ENCODE measurements around the gene CASP8AP2.
"Not testable (repeated sequence)": the region's sequence is repeated elsewhere in the genome, so short reads cannot be mapped to it uniquely, and the experiment has no call there.

CASP8AP2 gene

DNA sequence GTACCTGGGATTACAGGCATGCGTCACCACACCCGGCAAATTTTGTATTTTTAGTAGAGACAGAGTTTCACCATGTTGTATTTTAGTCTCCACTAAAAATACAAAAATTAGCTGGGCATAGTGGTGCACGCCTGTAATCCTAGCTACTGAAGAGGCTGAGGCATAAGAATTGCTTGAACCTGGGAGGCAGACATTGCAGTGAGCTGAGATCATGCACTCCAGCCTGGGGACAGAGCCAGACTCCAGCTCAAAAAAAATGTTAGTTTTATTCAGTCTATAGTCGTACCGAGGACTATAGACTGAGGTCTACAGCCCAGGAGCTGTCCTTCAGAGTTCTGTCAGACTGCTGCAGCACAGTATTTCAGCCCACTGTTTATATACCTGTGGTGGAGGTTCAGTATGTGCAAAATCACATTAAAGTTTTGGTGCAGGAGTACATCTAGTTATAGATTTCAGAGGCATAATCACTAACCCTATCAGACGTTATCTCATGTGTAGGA is 3.6 kb upstream of the CASP8AP2 start:
- TF ChIP-seq, protein P1, sequence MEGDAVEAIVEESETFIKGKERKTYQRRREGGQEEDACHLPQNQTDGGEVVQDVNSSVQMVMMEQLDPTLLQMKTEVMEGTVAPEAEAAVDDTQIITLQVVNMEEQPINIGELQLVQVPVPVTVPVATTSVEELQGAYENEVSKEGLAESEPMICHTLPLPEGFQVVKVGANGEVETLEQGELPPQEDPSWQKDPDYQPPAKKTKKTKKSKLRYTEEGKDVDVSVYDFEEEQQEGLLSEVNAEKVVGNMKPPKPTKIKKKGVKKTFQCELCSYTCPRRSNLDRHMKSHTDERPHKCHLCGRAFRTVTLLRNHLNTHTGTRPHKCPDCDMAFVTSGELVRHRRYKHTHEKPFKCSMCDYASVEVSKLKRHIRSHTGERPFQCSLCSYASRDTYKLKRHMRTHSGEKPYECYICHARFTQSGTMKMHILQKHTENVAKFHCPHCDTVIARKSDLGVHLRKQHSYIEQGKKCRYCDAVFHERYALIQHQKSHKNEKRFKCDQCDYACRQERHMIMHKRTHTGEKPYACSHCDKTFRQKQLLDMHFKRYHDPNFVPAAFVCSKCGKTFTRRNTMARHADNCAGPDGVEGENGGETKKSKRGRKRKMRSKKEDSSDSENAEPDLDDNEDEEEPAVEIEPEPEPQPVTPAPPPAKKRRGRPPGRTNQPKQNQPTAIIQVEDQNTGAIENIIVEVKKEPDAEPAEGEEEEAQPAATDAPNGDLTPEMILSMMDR (IDR thresholded peaks at IDR 0.05; ENCODE audit: extremely low read depth, missing control alignments): no peak
- no peak for DNase-seq (ENCODE audit: low spot score)

DNA sequence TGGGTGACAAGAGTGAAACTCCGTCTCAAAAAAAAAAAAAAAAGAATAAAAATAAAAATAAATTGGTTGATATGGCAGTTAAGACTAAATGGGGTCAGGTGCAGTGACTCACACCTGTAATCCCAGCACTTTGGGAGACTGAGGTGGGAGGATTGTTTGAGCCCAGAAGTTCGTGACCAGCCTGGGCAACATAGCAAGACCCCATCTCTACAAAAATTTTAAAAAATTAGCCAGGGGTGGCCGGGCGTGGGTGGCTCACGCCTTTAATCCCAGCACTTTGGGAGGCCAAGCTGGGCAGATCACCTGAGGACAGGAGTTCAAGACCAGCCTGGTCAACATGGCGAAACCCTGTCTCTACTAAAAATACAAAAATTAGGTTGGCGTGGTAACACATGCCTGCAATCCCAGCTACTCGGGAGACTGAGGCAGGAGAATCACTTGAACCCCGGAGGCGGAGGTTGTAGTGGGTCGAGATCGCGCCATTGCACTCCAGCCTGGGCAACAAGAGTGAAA is 1.1 kb upstream of the CASP8AP2 start:
- not testable (repeated sequence) for DNase-seq (ENCODE audit: low spot score)

DNA sequence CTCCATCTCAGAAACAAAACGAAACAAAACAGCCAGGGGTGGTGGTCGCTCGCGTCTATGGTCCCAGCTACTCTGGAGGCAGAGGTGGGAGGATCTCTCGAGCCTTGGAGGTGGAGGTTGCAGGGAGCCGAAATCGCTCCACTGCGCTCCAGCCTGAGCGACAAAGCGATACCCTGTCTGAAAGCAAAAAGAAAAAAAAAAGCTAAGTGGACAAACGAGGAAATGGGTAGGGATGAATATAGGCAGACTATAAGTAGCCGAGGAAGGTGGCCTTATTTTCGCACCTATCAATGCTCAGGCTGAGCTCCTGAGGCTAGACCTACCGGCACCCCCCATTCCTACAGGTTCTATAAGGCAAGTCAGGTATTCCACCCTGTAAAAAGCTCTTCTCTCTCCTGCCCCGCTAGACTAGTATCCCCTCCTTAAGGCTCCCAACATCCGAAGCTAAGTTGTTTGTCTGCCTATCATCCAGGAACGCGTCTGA is 650 bp upstream of the CASP8AP2 start:
- TF ChIP-seq, protein P1 (IDR thresholded peaks at IDR 0.05; ENCODE audit: extremely low read depth, missing control alignments): no peak
- DNase-seq (ENCODE audit: low spot score): peak; percentile 24

DNA sequence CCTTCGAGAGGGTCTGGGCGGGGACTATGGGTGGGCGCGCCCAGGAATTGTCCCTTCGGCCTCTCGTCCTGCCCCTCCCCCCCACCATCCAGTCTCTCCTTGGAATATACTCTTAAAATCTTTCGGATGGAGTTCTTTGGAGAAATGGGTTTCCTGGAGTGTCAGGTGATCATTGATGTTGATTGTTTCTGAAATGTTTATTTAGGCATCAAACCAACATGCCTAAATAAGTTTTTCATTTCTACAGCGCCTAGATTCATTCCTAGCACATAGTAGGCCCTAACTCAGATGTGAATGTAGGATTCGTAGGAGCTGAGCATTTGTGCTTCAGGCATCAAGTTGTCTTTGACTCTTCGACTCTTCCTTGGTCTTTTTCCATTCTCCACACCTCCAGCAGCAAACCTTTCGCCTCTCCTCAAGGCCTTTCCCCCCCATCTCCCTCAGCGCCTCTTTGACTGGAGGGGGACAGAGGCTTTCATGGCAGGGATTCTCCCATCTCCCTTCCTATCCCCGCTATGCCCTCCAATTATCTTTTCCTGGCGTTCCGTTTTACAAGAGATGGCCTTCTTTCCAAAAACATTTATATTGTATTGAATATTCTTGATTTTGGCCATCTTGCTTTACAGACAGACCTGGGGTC is 610 bp downstream of the CASP8AP2 start:
- TF ChIP-seq, protein P1 (IDR thresholded peaks at IDR 0.05; ENCODE audit: extremely low read depth, missing control alignments): no peak
- DNase-seq (ENCODE audit: low spot score): no peak

DNA sequence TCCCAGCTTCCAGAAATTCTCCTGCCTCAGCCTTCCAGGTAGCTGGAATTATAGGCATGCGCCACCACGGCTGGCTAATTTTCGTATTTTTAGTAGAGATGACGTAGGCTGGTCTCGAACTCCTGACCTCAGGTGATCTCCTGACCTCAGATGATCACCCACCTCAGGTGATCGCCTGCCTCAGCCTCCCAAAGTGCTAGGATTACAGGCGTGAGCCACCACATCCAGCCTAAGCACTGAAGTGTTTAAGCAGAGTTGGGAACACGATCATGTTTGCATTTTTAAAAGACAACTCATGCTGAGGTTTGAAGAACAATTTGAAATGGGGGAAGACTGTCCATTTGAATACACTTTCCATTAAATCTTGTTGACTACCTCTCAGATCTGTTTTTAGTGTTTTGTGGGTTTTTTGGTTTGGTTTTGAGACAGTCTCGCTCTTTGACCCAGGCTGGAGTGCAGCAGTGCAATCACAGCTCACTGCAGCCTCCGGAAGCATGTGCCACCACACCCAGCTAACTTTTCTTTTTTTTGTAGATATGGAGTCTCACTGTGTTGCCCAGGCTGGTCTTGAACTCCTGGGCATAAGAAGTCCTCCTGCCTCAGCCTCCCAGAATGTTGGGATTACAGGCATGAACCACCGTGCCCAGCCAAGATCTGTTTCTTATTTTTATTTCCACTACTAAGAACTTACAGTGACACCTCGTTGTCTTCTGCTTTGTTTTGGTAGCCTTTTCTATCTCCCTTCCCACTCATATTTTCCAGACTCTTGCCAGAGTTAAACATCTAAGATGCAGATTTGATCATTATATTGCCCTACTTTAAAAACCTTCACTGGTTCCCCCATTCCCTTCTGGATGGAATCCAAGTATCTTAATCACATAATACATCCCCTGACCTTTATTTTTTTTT is 5.5 kb downstream of the CASP8AP2 start:
- TF ChIP-seq, protein P1 (IDR thresholded peaks at IDR 0.05; ENCODE audit: extremely low read depth, missing control alignments): no peak
- peak; percentile 41 for DNase-seq (ENCODE audit: low spot score)

DNA sequence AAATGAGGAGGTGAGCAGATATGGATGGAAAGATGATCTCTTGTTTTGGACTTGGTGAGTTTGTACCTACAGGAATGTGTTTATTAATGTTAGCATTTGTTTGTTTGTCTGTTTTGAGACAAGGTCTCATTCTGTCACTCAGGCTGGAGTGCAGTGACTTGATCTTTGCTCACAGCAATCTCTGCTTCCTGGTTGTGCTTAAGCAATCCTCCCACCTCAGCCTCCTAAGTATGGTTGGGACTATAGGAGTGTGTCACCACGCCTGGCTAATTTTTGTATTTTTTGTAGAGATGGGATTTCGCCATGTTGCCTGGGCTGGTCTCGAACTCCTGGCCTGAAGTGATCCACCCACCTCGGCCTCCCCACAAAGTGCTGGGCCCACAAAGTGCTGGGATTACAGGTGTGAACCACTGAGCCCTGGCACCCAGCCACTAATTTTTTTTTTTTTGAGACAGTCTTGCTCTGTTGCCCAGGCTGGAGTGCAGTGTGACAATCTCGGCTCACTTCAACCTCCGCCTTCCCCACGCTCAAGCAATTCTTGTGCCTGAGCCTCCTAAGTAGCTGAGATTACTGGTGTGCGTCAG is 7.1 kb downstream of the CASP8AP2 start:
- TF ChIP-seq, protein P1 (IDR thresholded peaks at IDR 0.05; ENCODE audit: extremely low read depth, missing control alignments): no peak
- DNase-seq (ENCODE audit: low spot score): no peak

DNA sequence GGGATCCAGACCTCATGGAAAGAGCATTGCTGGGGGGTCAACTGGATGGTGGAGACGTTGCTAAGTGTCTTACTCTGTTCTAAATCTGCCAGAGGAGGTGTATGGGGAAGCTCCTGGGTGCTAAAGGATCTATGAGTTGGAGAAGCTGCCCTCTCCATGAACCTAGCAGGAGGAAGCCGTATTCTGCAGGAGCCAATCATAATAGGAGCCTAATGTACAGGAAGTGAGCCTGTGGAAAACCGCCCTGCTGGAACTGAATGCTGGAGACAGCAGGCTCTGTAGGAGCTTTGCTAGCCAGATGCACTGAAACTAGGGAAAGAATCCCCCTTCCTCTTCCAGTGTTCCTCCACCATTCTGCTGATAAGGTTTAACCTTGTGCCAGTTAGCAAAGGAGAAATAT is 10.9 kb downstream of the CASP8AP2 start:
- TF ChIP-seq, protein P1 (IDR thresholded peaks at IDR 0.05; ENCODE audit: extremely low read depth, missing control alignments): no peak
- DNase-seq (ENCODE audit: low spot score): no peak
